K562 (cell line): Measurements from ENCODE around the gene RAB13. TPM values are rescaled to one million over a fixed set of nuclear protein-coding genes. Genes with fewer than 3 reads are reported as not detected.

Experiments used
- BCL6 ChIP-seq: fragments of 250-450 bp; sonication (Bioruptor Pico); IDR thresholded peaks from 2 replicates; pipeline ENCODE4 v1.4.0; 2020
- BCOR ChIP-seq: fragments of 450-650 bp; IDR thresholded peaks from 2 replicates; pipeline ENCODE4 v1.6.1; 2016
- BRD9 ChIP-seq: fragments of 450-650 bp; IDR thresholded peaks from 2 replicates; pipeline ENCODE4 v1.6.1; 2018; ENCODE audit warnings: low read depth; ENCODE audit not compliant: partially characterized antibody
- ELF2 ChIP-seq: fragments of 250-450 bp; sonication (Bioruptor Pico); IDR thresholded peaks from 2 replicates; pipeline ENCODE4 v1.5.0; 2021; ENCODE audit warnings: mild to moderate bottlenecking
- FOSL1 ChIP-seq: fragments of 200-800 bp; sonication (Bioruptor generic); conservative IDR thresholded peaks from 2 replicates; pipeline ENCODE4 v1.6.1; 2016; ENCODE audit warnings: missing genetic modification characterization, missing compliant biosample characterization
- FUS ChIP-seq: fragments of 200-400 bp; formaldehyde crosslinking; optimal IDR thresholded peaks from 2 replicates; pipeline ENCODE3; 2017; ENCODE audit warnings: low read depth, low read length
- HNRNPK ChIP-seq: fragments of 200-400 bp; formaldehyde crosslinking; IDR thresholded peaks from one replicate; pipeline ENCODE4 v1.6.1; 2018; ENCODE audit warnings: mild to moderate bottlenecking, low read depth, low read length; ENCODE audit not compliant: poor library complexity, severe bottlenecking
- MAFF ChIP-seq: IDR thresholded peaks from 2 replicates; pipeline ENCODE4 v1.6.1; 2012; ENCODE audit warnings: low read length, improper control_type of control experiment
- MAZ ChIP-seq, 2 experiments: fragments of 450-650 bp in 1 of 2; sonication (generic) in 1 of 2; formaldehyde crosslinking; IDR thresholded peaks in 1 of 2; conservative IDR thresholded peaks in 1 of 2; 2 replicates each; pipeline versions ENCODE4 v1.4.0 to v1.5.0; 2020; ENCODE audit warnings: mild to moderate bottlenecking in 1 of 2, missing genetic modification reagents in 1 of 2
- MTA1 ChIP-seq: fragments of 450-650 bp; IDR thresholded peaks from 2 replicates; pipeline ENCODE4 v1.6.1; 2017; ENCODE audit warnings: borderline replicate concordance
- POLR2G ChIP-seq: fragments of 200-400 bp; formaldehyde crosslinking; IDR thresholded peaks from 2 replicates; pipeline ENCODE4 v1.6.1; 2017; ENCODE audit warnings: low read depth, mild to moderate bottlenecking, antibody characterized with exemption, low read length, moderate library complexity
- RAD21 ChIP-seq, 2 experiments: fragments of 250-450 bp in 1 of 2; fragments of 450-650 bp in 1 of 2; sonication (Bioruptor Pico) in 1 of 2; formaldehyde crosslinking in 1 of 2; IDR thresholded peaks in 1 of 2; conservative IDR thresholded peaks in 1 of 2; 2 replicates each; pipeline versions ENCODE4 v1.4.0 to v1.8.0; 2020 to 2022; ENCODE audit warnings: mild to moderate bottlenecking in 2 of 2, moderate library complexity in 1 of 2
- RAD51 ChIP-seq: fragments of 450-650 bp; IDR thresholded peaks from 2 replicates; pipeline ENCODE4 v1.7.1; 2016; ENCODE audit warnings: low read depth, mild to moderate bottlenecking, borderline replicate concordance
- RBM25 ChIP-seq: fragments of 200-400 bp; formaldehyde crosslinking; IDR thresholded peaks from 2 replicates; pipeline ENCODE4 v1.6.1; 2018; ENCODE audit warnings: low read length, low read depth, moderate library complexity; ENCODE audit not compliant: severe bottlenecking
- RFX5 ChIP-seq: IDR thresholded peaks from 2 replicates; pipeline ENCODE4 v1.6.1; 2011; ENCODE audit warnings: low read depth, mild to moderate bottlenecking, improper control_type of control experiment, low read length
- ZEB2 ChIP-seq: fragments of 450-650 bp; IDR thresholded peaks from 2 replicates; pipeline ENCODE4 v1.6.1; 2016
- ZNF3 ChIP-seq: fragments of 250-450 bp; sonication (Bioruptor Pico); IDR thresholded peaks from 2 replicates; pipeline ENCODE4 v1.5.0; 2021; ENCODE audit warnings: mild to moderate bottlenecking, moderate library complexity
- ZNF551 ChIP-seq: fragments of 250-450 bp; sonication (Bioruptor Pico); IDR thresholded peaks from 2 replicates; pipeline ENCODE4 v1.5.0; 2021; ENCODE audit warnings: mild to moderate bottlenecking, moderate library complexity
- polyA plus RNA-seq, 8 experiments: library from polyadenylated mRNA; depleted of rRNA in 4 of 8; stranded (reverse) in 5 of 8; unstranded in 3 of 8; fragments of >200 nt; fragmentation: Nextera tagmentation in 2 of 8; fragmentation: Illumina TruSeq in 1 of 8; extraction: Ambion mirVana in 2 of 8; extraction: Trizol in 1 of 8; gene quantifications; 2 replicates each; pipeline versions ENCODE4 v1.2.1 to v1.2.3, GENCODE V29; 2011 to 2014; ENCODE audit warnings: inconsistent platforms in 1 of 8, missing spikeins in 1 of 8
- total RNA-seq, 7 experiments: library from RNA; depleted of rRNA in 6 of 7; stranded (reverse); fragments of >200 nt in 6 of 7; fragmentation: Illumina TruSeq in 2 of 7; extraction: Trizol in 2 of 7; gene quantifications; 2 replicates each; pipeline versions ENCODE4 v1.2.1 to v1.2.3, GENCODE V29; 2011 to 2021; ENCODE audit warnings: low replicate concordance in 1 of 7
- TF ChIP-seq, protein P1 (sequence below): fragments of 450-650 bp; IDR thresholded peaks from 2 replicates; pipeline ENCODE4 v1.6.1; 2016; ENCODE audit warnings: low read depth, mild to moderate bottlenecking, moderate library complexity
- TF ChIP-seq, protein P2 (sequence below): fragments of 250-450 bp; sonication (Bioruptor Pico); IDR thresholded peaks from 2 replicates; pipeline ENCODE4 v1.9.0; 2021; ENCODE audit warnings: mild to moderate bottlenecking, inconsistent platforms
- TF ChIP-seq, protein P3 (sequence below): fragments of 450-650 bp; formaldehyde crosslinking; IDR thresholded peaks from 2 replicates; pipeline ENCODE4 v1.4.0; 2020; ENCODE audit warnings: mild to moderate bottlenecking, moderate library complexity

The RAB13 gene
- total and polyA plus RNA-seq, 9 of the 15 experiments (the other 6 are each of a cell fraction or from before 2014, with no cell fraction given), result 22.3 to 100 (median 39.8) TPM

DNA sequence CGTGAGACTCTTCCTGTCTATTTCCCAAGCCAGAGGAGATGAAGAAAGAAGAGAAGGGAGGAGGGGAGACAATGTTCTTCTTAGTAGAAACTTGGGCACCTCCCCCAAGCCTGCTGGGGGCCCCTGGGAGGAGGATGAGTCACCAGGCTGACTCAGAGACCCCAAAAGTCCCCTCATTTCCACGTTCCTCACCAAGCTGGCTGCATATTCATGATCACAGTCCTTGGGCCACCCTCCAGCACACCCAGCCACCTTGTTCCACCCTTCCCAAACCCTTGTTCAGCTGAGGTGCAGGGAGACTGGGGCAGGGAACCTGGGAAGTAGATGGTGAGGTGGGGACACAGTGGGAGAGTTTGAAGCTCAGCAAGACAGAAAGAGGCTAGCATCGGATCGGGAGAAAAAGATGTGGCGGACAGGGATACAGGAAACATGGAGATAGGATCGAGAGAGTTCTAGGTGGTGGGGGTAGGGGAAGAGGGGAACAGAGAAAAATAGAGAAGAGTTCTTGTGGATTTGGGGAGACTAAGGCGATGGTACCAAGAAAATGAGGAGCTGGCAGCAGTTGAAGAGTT, 712 bp downstream of the RAB13 start (continued):
- TF ChIP-seq BCL6 (CRISPR knock-in tag) (no peak), BRD9 (peak; percentile 56), POLR2G (no peak), MAFF (no peak), ZNF551 (CRISPR knock-in tag) (no peak), ZEB2 (no peak), RBM25 (no peak), FUS (no peak), ZNF3 (CRISPR knock-in tag) (no peak), BCOR (no peak), RAD21 (CRISPR knock-in tag; conservative IDR thresholded peaks at IDR 0.05 in 1 of 2, IDR thresholded peaks at IDR 0.05 in 1 of 2) (0 out of 4 replicates have a peak, but pooled peaks of 1 of the 2 experiments have one; percentile 1), RAD51 (no peak), MTA1 (0 out of 2 replicates have a peak, but pooled peaks have one; percentile 40), HNRNPK (no peak), MAZ (CRISPR knock-in tag; conservative IDR thresholded peaks at IDR 0.05 in 1 of 2, IDR thresholded peaks at IDR 0.05 in 1 of 2) (peak in 1 of 2 experiments; percentile 48; a peak in 1 of 4 replicates), ELF2 (CRISPR knock-in tag) (no peak), RFX5 (no peak), FOSL1 (peak; percentile 89)
- TF ChIP-seq, protein P1, sequence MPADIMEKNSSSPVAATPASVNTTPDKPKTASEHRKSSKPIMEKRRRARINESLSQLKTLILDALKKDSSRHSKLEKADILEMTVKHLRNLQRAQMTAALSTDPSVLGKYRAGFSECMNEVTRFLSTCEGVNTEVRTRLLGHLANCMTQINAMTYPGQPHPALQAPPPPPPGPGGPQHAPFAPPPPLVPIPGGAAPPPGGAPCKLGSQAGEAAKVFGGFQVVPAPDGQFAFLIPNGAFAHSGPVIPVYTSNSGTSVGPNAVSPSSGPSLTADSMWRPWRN, result no peak
- TF ChIP-seq, protein P2, sequence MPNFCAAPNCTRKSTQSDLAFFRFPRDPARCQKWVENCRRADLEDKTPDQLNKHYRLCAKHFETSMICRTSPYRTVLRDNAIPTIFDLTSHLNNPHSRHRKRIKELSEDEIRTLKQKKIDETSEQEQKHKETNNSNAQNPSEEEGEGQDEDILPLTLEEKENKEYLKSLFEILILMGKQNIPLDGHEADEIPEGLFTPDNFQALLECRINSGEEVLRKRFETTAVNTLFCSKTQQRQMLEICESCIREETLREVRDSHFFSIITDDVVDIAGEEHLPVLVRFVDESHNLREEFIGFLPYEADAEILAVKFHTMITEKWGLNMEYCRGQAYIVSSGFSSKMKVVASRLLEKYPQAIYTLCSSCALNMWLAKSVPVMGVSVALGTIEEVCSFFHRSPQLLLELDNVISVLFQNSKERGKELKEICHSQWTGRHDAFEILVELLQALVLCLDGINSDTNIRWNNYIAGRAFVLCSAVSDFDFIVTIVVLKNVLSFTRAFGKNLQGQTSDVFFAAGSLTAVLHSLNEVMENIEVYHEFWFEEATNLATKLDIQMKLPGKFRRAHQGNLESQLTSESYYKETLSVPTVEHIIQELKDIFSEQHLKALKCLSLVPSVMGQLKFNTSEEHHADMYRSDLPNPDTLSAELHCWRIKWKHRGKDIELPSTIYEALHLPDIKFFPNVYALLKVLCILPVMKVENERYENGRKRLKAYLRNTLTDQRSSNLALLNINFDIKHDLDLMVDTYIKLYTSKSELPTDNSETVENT (CRISPR knock-in tag), result no peak
- TF ChIP-seq, protein P3, sequence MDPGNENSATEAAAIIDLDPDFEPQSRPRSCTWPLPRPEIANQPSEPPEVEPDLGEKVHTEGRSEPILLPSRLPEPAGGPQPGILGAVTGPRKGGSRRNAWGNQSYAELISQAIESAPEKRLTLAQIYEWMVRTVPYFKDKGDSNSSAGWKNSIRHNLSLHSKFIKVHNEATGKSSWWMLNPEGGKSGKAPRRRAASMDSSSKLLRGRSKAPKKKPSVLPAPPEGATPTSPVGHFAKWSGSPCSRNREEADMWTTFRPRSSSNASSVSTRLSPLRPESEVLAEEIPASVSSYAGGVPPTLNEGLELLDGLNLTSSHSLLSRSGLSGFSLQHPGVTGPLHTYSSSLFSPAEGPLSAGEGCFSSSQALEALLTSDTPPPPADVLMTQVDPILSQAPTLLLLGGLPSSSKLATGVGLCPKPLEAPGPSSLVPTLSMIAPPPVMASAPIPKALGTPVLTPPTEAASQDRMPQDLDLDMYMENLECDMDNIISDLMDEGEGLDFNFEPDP (CRISPR knock-in tag), result no peak
